ENCODE measurements around the gene UBN2. TPM values are rescaled to one million over a fixed set of nuclear protein-coding genes. Genes with fewer than 3 reads are reported as not detected.
"Not testable (repeated sequence)": the region's sequence is repeated elsewhere in the genome, so short reads cannot be mapped to it uniquely, and the experiment has no call there.

Gene UBN2
- polyA plus RNA-seq (ENCODE audit: insufficient read length in 4 of 4), result 10 to 100 TPM; 11.6 to 17.1 (median 12.5) TPM

GRCh38 chr7:139230774-139231512, at the start of gene UBN2:
UBN2 (plus strand) TSS chr7:139231237; CDS start chr7:139231485, 248 bp downstream.
- peak; percentile 95 to 96 (median 95) for DNase-seq (ENCODE audit: low read depth in 4 of 4, low spot score in 3 of 4)

- no peak for DNase-seq (ENCODE audit: low read depth in 4 of 4, low spot score in 3 of 4)
Observed at GRCh38 chr7:139181404-139181803, 49.6 kb upstream of the UBN2 start.

DNA sequence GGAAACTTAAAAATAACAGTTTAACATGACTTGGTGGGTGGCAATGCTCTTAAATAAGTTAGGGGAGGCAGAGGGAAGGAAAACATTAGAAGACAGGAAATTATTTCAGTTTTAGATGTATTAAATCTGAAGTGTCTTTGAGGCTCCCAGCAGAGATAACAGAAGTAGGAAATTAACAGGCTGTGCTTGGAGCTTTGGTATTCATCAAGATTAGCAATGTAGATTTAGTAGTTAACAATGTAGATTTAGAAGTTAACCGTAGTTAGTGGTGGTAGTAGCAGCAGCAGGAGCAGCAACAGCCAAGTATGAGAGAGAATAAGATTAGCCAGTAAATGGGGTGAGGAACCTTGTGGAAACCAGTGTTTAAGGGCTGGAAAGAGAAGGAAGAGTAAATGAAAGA, 48.7 kb upstream of the UBN2 start:
- no peak for DNase-seq (ENCODE audit: low read depth in 4 of 4, low spot score in 3 of 4)

- DNase-seq (ENCODE audit: low read depth in 4 of 4, low spot score in 3 of 4), result no peak
Observed at GRCh38 chr7:139183251-139183650, 47.8 kb upstream of the UBN2 start.

DNA sequence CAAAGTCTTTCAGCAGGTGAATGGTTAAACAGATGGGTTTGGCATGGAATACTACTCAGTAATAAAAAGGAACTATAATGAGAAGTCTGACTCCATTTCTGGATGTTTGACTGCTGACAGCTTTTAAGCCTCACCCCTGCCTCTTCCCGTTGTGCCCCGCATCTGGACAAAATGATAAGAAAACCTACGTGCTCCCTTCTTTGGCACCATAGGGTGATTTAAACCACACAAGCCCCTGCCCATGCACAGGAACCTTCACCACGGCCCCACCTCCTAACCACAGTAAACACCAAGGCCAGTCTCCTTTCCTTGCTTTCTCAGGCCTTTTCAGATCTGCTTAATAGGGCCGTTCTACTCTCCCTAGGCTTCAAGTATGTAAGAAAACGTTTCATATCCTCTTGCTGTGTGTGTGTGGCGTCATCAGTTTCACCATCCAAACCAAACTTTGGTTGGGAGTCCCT, 47.1 kb upstream of the UBN2 start:
- no peak for DNase-seq (ENCODE audit: low read depth in 4 of 4, low spot score in 3 of 4)

DNA sequence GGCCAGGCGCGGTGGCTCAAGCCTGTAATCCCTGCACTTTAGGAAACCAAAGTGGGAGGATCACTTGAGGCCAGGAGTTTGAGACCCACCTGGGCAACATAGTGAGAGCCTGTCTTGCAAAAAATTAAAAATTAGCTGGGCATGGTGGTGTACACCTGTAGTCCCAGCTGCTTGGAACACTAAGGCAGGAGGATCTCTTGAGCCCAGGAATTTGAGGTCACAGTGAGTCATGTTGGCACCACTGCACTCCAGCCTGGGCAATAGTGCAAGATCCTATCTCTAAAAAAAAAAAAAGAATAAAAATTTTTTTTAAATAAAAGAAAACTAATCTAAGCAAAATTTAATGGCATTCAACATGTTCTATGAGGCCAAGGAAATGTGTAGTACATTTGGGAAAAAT, 44.9 kb upstream of the UBN2 start:
- no peak for DNase-seq (ENCODE audit: low read depth in 4 of 4, low spot score in 3 of 4)

DNA sequence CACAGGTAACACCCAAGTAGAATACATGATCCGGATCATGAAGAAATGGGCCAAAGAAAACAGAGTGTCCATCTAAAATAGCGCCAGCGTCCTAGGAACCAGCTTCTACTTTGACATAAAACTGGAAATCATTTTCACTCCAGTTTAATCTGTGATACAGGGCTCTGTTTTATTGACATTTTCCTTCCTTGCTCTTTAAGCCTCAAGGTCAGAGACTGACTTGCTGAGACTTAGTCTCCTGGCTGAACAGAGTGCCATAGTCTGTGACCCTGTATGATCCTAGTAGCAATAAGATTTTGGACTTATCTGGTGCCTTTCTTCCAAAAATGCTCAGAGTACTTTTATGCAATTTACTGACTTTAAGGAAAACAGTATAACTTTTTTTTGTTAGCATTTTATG, 41.7 kb upstream of the UBN2 start:
- DNase-seq (ENCODE audit: low read depth in 4 of 4, low spot score in 3 of 4), result no peak

- no peak for DNase-seq (ENCODE audit: low read depth in 4 of 4, low spot score in 3 of 4)
Observed at GRCh38 chr7:139192014-139192706, 38.9 kb upstream of the UBN2 start.

DNA sequence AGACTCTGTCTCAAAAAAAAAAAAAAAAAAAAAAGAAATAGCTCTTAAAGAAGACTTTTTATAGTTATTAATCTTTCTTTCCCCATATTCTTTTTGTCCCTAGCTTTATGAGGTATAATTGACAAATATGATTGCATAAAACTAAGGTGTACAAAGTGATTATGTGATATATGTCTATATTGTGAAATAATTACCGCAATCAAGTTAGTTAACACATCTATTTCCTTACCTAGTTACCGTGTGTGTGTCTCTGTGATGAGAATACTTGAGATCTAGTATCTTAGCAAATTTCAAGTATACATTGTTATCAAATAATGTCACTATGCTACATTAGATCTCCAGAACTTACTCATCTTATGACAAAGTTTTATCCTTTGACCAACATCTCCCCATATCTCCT, 30.7 kb upstream of the UBN2 start:
- no peak for DNase-seq (ENCODE audit: low read depth in 4 of 4, low spot score in 3 of 4)

- no peak for DNase-seq (ENCODE audit: low read depth in 4 of 4, low spot score in 3 of 4)
Observed at GRCh38 chr7:139203992-139204391, 27.0 kb upstream of the UBN2 start.

DNA sequence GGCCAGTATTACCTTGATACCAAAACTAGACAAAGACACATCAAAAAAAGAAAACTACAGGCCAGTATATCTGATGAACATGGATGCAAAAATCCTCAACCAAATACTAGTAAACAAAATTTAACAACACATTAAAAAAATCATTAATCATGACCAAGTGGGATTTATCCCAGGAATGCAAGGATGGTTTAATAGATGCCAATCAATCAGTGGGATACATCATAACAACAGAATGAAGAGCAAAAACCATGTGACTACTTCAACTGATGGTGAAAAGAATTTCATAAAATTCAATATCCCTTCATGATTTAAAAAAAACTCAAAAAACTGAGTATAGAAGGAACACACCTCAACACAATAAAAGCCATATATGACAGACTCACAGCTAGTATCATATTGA, 25.2 kb upstream of the UBN2 start:
- no peak for DNase-seq (ENCODE audit: low read depth in 4 of 4, low spot score in 3 of 4)

GRCh38 chr7:139212133-139212532, 18.9 kb upstream of the UBN2 start:
- no peak for DNase-seq (ENCODE audit: low read depth in 4 of 4, low spot score in 3 of 4)

- DNase-seq (ENCODE audit: low read depth in 4 of 4, low spot score in 3 of 4), result not testable (repeated sequence)
Observed at GRCh38 chr7:139213489-139213888, 17.5 kb upstream of the UBN2 start.

DNA sequence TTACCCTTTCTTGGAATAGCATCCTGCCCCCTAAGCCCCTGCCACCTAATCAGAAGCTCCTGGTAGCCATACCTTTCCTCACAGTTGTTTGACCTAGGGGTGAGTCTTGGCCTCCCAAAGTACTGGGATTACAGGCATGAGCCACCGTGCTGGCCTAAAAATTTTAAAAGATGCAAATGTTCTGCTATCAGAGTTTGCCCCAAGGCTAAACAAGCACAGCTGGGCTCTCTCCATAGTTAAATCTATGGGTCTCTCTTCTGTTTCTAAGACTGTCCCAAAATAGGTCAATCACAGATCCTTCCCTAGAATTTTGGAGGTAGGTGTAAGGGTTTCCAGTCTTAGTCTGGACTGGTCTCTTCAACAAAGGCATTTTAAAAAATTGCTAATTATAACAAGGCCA, 12.9 kb upstream of the UBN2 start:
- DNase-seq (ENCODE audit: low read depth in 4 of 4, low spot score in 3 of 4), result no peak

GRCh38 chr7:139224219-139224618, 6.8 kb upstream of the UBN2 start:
- DNase-seq (ENCODE audit: low read depth in 4 of 4, low spot score in 3 of 4), result no peak

DNA sequence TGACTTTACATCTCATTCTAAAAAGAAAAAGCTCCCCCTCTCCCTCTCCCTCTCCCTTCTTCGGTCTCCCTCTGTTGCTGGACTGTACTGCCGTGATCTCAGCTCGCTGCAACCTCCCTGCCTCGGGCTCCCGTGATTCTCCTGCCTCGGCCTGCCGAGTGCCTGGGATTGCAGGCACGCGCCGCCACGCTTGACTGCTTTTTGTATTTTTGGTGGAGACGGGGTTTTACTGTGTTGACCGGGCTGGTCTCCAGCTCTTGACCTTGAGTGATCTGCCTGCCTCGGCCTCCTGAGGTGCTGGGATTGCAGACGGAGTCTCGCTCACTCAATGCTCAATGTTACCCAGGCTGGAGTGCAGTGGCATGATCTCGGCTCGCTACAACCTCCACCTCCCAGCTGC, 6.2 kb upstream of the UBN2 start:
- not testable (repeated sequence) for DNase-seq (ENCODE audit: low read depth in 4 of 4, low spot score in 3 of 4)

GRCh38 chr7:139225286-139226157, 5.5 kb upstream of the UBN2 start:
- not testable (repeated sequence) for DNase-seq (ENCODE audit: low read depth in 4 of 4, low spot score in 3 of 4)

DNA sequence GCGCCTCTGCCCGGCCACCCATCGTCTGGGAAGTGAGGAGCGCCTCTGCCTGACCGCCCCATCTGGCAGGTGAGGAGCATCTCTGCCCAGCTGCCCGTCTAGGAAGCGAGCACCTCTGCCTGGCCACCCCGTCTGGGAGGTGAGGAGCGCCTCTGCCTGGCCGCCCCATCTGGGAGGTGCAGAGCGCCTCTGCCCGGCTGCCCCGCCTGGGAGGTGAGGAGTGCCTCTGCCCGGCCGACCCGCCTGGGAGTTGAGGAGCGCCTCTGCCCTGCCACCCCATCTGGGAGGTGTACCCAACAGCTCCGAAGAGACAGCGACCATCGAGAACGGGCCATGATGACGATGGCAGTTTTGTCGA, 4.9 kb upstream of the UBN2 start:
- not testable (repeated sequence) for DNase-seq (ENCODE audit: low read depth in 4 of 4, low spot score in 3 of 4)

DNA sequence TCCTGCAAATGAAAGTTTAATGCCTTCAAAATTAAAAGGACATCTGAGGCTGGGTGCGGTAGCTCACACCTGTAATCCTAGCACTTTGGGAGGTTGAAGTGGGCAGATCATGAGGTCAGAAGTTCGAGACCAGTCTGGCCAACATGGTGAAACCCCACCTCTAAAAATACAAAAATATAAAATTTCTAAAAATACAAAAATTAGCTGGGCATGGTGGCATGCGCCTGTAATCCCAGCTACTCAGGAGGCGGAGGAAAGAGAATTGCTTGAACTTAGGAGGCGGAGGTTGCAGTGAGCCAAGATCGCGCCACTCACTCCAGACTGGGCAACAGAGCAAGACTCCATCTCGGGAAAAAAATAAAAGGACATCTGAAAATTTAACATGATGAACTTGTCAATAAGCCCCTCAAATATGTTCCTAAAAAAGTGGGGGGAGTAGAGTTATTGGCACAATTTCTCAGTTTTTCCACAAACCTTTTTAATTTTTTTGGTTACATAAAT, 4.0 kb upstream of the UBN2 start:
- DNase-seq (ENCODE audit: low read depth in 4 of 4, low spot score in 3 of 4), result not testable (repeated sequence)

DNA sequence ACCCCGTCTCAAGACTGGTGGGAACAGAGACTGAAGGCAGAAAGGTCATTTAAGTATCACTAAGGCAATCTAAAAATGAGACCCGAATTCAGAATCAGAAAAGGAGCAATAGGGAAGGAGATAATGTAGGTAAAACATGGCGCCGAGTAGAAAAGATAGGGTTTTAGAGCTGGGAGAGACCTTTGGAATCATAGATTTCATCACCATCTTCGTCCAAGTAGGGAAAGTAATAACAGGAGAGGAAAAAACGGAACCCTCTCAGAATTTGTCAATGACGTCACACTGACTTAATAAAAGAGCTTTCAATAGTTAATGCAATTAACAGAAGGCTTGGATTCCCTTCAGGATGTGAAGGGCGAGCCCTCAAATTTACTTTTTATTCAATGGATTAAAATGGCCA, 1.0 kb upstream of the UBN2 start:
- DNase-seq (ENCODE audit: low read depth in 4 of 4, low spot score in 3 of 4), result no peak

- no peak for DNase-seq (ENCODE audit: low read depth in 4 of 4, low spot score in 3 of 4)
Observed at GRCh38 chr7:139230484-139230773, 608 bp upstream of the UBN2 start.
